Lower leg skin (tissue), 4 donors: ENCODE data around the gene FLT3. TPM values are rescaled to one million over a fixed set of nuclear protein-coding genes. Genes with fewer than 3 reads are reported as not detected.
A peak's percentile ranks its signal among the peaks of the same experiment; 100 is the strongest.
"Not testable (repeated sequence)": the region's sequence is repeated elsewhere in the genome, so short reads cannot be mapped to it uniquely, and the experiment has no call there.

Experiments
- DNase-seq, 2 donors: peaks; one replicate each; pipeline ENCODE4 v3.0.0-alpha.2; 2019; ENCODE audit warnings: low spot score in 2 of 2
- H3K4me3 ChIP-seq: fragments of 200-600 bp; sonication (generic); 2 replicates; pipeline ENCODE4 v1.5.1; 2017; ENCODE audit warnings: mild to moderate bottlenecking, low read depth; ENCODE audit not compliant: poor library complexity, severe bottlenecking
- CTCF ChIP-seq, 3 donors: fragments of 450-650 bp; IDR thresholded peaks; one replicate each; pipeline ENCODE4 v1.5.1; 2016; ENCODE audit warnings: antibody characterized with exemption in 3 of 3, mild to moderate bottlenecking in 3 of 3, moderate library complexity in 2 of 3
- POLR2A ChIP-seq, 2 donors: fragments of 450-650 bp; IDR thresholded peaks; one replicate each; pipeline ENCODE4 v1.6.1; 2016 to 2017; ENCODE audit warnings: antibody characterized with exemption in 2 of 2, mild to moderate bottlenecking in 1 of 2, moderate library complexity in 1 of 2
- WGBS, 2 donors: methylation state at CpG; one replicate each; pipeline ENCODE4 v1.1.5; 2018; 5-methylcytosine and 5-hydroxymethylcytosine counted together
- intact Hi-C: fragments of 100-400 bp; cut with DNase I; formaldehyde crosslinking; loops from one replicate; pipeline ENCODE4 v1.15.0; 2023; ENCODE audit warnings: low total_unique reads
- total RNA-seq, 4 donors: library from RNA; depleted of rRNA; stranded (reverse); fragments of >200 nt; gene quantifications; one replicate each; pipeline ENCODE4 v1.1.0, GENCODE V29; 2016

The FLT3 gene
- total RNA-seq, 4 donors from 2014 or later: 0.72 to 1.3 (median 0.89) TPM

DNA sequence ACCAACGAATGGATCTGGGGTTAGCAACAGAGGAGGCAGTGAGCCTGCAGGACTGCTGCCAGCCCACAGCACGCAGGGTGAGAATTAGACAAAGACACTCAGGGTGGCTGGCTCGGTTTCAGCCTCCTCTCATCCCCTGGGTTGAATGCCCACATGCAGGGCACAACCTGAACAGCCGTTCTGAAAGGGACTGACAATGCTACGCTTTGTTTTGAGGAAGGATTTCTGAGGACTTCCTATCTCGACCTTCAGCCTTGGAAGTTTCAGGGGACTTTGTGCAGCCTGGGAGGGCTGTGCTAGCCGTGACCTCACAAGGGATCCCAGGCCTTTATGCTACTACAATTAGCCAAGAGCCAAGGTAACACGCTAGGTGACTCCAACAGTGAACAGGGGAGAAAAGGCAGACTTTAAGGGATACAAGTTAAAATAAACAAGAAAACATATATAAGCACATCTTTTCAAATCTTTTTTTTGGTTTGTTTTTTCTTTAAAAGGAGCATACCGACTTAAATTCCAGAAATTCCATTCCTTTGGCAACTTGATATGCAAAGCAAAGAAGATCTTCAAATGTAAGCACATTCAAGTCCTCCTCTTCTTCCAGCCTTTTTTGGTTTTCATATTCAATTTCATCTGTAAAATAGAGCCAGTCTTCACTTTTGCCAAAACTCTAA is 77.4 kb downstream of the FLT3 start:
- TF ChIP-seq POLR2A (IDR thresholded peaks at IDR 0.05) (no peak), CTCF (IDR thresholded peaks at IDR 0.05) (no peak)
- H3K4me3 ChIP-seq: no peak overlapping the region
- no peak for DNase-seq
- intact Hi-C loops: no loop called here
- WGBS, 2 donors: 49 to 56% methylated on average over 9 of the region's 9 CpGs

DNA sequence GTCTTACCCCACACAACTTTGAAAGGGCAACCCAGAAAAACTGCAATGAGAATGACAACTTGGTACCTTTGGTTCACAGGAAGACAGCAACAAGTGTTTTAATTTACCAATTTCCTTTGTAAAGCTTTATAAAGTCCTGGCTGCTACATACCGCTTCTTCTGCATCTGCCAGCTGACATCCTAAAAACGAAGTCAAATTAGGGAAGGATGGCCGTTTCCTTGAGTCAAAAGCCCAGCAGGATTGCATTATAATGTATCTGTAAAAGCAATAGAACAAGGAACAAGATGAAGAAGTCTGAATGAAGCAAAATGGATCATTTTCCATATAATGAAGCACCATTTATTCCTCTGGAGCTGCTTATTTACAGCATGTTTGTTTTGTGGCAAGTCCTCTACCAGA is 86.1 kb downstream of the FLT3 start:
- intact Hi-C loops: no loop called here
- no peak for DNase-seq
- TF ChIP-seq POLR2A (IDR thresholded peaks at IDR 0.05) (no peak), CTCF (IDR thresholded peaks at IDR 0.05) (no peak)
- H3K4me3 ChIP-seq: no peak overlapping the region
- 35 to 38% methylated on average over 3 of the region's 3 CpGs for WGBS, 2 donors

DNA sequence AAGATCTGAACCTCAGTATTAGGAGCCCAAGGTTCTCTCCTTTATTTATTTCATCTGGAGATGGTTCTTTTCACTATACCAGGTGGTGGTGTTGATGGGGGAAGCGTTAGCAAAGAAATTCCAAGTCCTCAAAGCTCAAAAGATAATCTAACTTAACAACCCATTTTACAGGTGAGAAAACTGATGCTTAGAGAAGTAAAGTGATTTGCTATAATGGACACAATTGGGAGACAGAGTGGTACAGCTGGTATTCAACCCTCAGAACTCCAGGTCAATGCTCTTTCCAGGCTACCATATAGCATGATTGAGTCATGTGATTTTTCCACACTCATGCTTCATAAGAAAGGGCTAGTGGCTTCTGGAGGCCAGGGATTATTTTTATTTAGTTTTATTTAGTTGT is 86.9 kb downstream of the FLT3 start:
- intact Hi-C loops: no loop called here
- no peak overlapping the region for H3K4me3 ChIP-seq
- 71 to 77% methylated on average over 1 of the region's 1 CpG for WGBS, 2 donors
- no peak for DNase-seq
- TF ChIP-seq POLR2A (IDR thresholded peaks at IDR 0.05) (no peak), CTCF (IDR thresholded peaks at IDR 0.05) (no peak)

- intact Hi-C loops: no loop called here
- H3K4me3 ChIP-seq: no peak overlapping the region
- no peak for DNase-seq
- no peak for TF ChIP-seq POLR2A (IDR thresholded peaks at IDR 0.05)
Observed at GRCh38 chr13:28012896-28013295, 87.5 kb downstream of the FLT3 start.

DNA sequence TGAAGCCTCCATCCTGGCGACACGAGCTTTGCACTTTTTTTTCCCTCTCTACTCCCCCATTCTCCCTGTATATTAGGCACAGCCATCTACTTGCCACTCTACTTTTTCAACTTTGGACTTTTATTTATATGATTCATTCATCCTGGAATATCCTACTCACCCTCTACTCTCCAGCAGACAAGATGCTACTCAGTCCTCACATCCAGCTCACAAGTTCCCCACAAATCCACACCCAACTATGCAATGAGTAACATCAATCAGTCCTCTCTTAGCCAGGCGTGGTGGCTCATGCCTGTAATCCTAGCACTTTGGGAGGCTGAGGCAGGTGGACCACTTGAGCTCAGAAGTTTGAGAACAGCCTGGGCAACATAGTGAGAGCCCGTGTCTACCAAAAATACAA is 88.0 kb downstream of the FLT3 start:
- TF ChIP-seq CTCF (IDR thresholded peaks at IDR 0.05): no peak
- no peak for TF ChIP-seq POLR2A (IDR thresholded peaks at IDR 0.05)
- 71 to 80% methylated on average over 4 of the region's 4 CpGs for WGBS, 2 donors
- H3K4me3 ChIP-seq: no peak overlapping the region
- intact Hi-C loops: no loop called here
- DNase-seq: no peak

GRCh38 chr13:28010046-28010445 is 90.3 kb downstream of the FLT3 start:
- TF ChIP-seq POLR2A (IDR thresholded peaks at IDR 0.05): no peak
- TF ChIP-seq CTCF (IDR thresholded peaks at IDR 0.05): no peak
- DNase-seq: no peak
- H3K4me3 ChIP-seq: no peak overlapping the region
- WGBS, 2 donors: 72 to 77% methylated on average over 5 of the region's 5 CpGs
- intact Hi-C loops: no loop called here

DNA sequence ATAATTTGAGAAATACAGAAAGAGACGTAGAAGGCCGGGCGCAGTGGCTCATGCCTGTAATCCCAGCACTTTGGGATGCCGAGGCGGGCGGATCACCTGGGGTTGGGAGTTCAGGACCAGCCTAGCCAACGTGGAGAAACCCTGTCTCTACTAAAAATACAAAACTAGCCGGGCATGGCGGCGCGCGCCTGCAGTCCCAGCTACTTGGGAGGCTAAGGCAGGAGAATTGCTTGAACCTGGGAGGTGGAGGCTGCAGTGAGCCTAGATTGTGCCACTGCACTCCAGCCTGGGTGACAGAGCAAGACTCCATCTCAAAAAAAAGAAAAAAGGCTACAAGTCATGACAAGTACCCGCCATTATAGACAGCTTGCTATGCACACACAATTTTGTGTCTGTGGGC is 95.4 kb downstream of the FLT3 start:
- H3K4me3 ChIP-seq, intact Hi-C loops: not testable (repeated sequence)
- peak in 1 of 2 donors; percentile 53 for DNase-seq
- 93 to 94% methylated on average over 13 of the region's 13 CpGs for WGBS, 2 donors
